Type B pancreatic cell (in vitro differentiated cells): ENCODE results near the gene MBNL3. TPM values are rescaled to one million over a fixed set of nuclear protein-coding genes. Genes with fewer than 3 reads are reported as not detected.

Experiments
- DNase-seq: peaks from one replicate; pipeline ENCODE4 v3.0.0; 2021; ENCODE audit warnings: mixed read lengths; ENCODE audit not compliant: unreplicated experiment; ENCODE audit errors: extremely low spot score
- H3K27ac Mint-ChIP-seq: 2 replicates; pipeline ENCODE4 v1.8.0; 2021; ENCODE audit warnings: mild to moderate bottlenecking, mixed read lengths
- H3K27me3 Mint-ChIP-seq: 2 replicates; pipeline ENCODE4 v1.8.0; 2021; ENCODE audit warnings: mixed read lengths
- H3K36me3 Mint-ChIP-seq: 2 replicates; pipeline ENCODE4 v1.8.0; 2021; ENCODE audit warnings: mixed read lengths
- H3K4me1 Mint-ChIP-seq: one replicate; pipeline ENCODE4 v1.8.0; 2021; ENCODE audit warnings: mixed read lengths; ENCODE audit not compliant: unreplicated experiment
- H3K4me3 Mint-ChIP-seq: 2 replicates; pipeline ENCODE4 v1.8.0; 2021; ENCODE audit warnings: mild to moderate bottlenecking, mixed read lengths
- H3K9me3 Mint-ChIP-seq: 2 replicates; pipeline ENCODE4 v1.8.0; 2021; ENCODE audit warnings: mixed read lengths
- CTCF ChIP-seq: fragments of 200-600 bp; sonication (generic); conservative IDR thresholded peaks from 2 replicates; pipeline ENCODE4 v1.5.0; 2021; ENCODE audit warnings: antibody characterized with exemption, mild to moderate bottlenecking
- total RNA-seq: library from RNA; stranded (reverse); gene quantifications from 2 replicates; pipeline ENCODE4 v1.2.1, GENCODE V29; 2021; ENCODE audit warnings: low replicate concordance

Gene MBNL3
- total RNA-seq, 1 donor from 2014 or later = 27.5 TPM

DNA sequence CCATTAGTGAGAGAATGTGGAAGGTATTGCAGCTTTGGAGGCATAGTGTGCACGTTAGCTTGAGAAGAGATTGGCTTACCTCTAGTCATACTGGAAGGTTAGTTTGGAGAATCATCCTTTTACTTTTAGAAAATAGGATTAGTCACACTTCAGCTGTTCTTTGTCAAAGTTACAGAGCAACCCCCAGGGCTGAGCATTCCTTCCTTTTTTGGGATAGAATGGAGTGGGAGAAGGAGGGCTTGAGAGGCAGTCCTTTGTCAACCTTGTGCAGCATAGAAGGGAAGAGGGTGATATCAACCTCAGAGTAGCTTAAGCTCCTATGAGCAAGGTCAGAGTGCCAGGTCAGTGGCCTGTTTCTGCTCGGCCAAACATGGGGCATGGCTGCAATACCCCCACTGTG lies 8.6 kb upstream of the MBNL3 start:
- no peak for TF ChIP-seq CTCF
- H3K27ac Mint-ChIP-seq = no peak overlapping the region
- no peaks in the 10 kb centered on the region for H3K36me3 Mint-ChIP-seq
- H3K4me1 Mint-ChIP-seq = no peaks in the 10 kb centered on the region
- H3K27me3 Mint-ChIP-seq = no peaks in the 10 kb centered on the region
- DNase-seq = no peak
- H3K4me3 Mint-ChIP-seq = no peak overlapping the region
- H3K9me3 Mint-ChIP-seq = no peaks in the 10 kb centered on the region

GRCh38 chrX:132493095-132493494 lies 4.3 kb upstream of the MBNL3 start:
- Mint-ChIP-seq H3K9me3 (no peaks in the 10 kb centered on the region), H3K4me1 (peaks cover 14% of the 10 kb centered on the region), H3K27ac (no peak overlapping the region), H3K27me3 (peaks cover 22% of the 10 kb centered on the region), H3K36me3 (no peaks in the 10 kb centered on the region), H3K4me3 (no peak overlapping the region)
- TF ChIP-seq CTCF = no peak
- no peak for DNase-seq

DNA sequence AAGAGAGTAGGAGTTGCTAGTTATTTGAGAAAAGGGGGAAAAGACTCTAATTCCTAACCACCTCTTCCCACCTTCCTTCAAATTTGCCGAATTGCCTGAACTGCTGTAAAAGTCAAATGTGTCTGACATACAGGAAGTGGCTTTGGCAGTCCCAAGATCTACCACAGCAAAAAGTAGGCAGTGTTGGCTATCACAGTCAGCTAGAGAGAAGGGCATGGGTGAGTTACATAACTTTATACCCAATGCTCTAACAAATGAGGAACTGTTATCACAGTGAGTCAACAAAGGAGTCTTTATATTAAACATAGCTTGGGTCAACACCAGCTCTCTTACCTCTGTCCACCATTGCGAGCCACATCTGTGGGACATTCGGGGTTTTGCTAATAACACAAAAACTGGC lies 2.4 kb upstream of the MBNL3 start:
- Mint-ChIP-seq H3K27ac (peak overlapping the region; percentile 48), H3K4me3 (peak overlapping the region; percentile 99), H3K36me3 (no peaks in the 10 kb centered on the region), H3K4me1 (peaks cover 31% of the 10 kb centered on the region), H3K9me3 (no peaks in the 10 kb centered on the region), H3K27me3 (peaks cover 22% of the 10 kb centered on the region)
- no peak for DNase-seq
- TF ChIP-seq CTCF = peak; percentile 56

GRCh38 chrX:132489578-132490419 lies 961 bp upstream of the MBNL3 start:
- no peak for TF ChIP-seq CTCF
- Mint-ChIP-seq H3K4me3 (peak overlapping the region; percentile 99), H3K27me3 (peaks cover 22% of the 10 kb centered on the region), H3K36me3 (no peaks in the 10 kb centered on the region), H3K9me3 (no peaks in the 10 kb centered on the region), H3K4me1 (peaks cover 39% of the 10 kb centered on the region), H3K27ac (peak overlapping the region; percentile 94)
- DNase-seq = no peak

GRCh38 chrX:132488180-132488705 lies 595 bp downstream of the MBNL3 start:
- H3K27me3 Mint-ChIP-seq = peaks cover 22% of the 10 kb centered on the region
- H3K4me3 Mint-ChIP-seq = peak overlapping the region; percentile 91
- no peak for DNase-seq
- no peak for TF ChIP-seq CTCF
- peaks cover 54% of the 10 kb centered on the region for H3K4me1 Mint-ChIP-seq
- H3K9me3 Mint-ChIP-seq = no peaks in the 10 kb centered on the region
- no peaks in the 10 kb centered on the region for H3K36me3 Mint-ChIP-seq
- H3K27ac Mint-ChIP-seq = peak overlapping the region; percentile 79
